NCI-H146 treated with DMSO at 0.1 percent for 48 hours (cell line): ENCODE measurements around the gene SLC7A11.

Source experiments
- DNase-seq: peaks from one replicate; lab custom pipeline; 2025; ENCODE audit not compliant: unreplicated experiment; lab: John Stamatoyannopoulos, UW

Gene SLC7A11

DNA sequence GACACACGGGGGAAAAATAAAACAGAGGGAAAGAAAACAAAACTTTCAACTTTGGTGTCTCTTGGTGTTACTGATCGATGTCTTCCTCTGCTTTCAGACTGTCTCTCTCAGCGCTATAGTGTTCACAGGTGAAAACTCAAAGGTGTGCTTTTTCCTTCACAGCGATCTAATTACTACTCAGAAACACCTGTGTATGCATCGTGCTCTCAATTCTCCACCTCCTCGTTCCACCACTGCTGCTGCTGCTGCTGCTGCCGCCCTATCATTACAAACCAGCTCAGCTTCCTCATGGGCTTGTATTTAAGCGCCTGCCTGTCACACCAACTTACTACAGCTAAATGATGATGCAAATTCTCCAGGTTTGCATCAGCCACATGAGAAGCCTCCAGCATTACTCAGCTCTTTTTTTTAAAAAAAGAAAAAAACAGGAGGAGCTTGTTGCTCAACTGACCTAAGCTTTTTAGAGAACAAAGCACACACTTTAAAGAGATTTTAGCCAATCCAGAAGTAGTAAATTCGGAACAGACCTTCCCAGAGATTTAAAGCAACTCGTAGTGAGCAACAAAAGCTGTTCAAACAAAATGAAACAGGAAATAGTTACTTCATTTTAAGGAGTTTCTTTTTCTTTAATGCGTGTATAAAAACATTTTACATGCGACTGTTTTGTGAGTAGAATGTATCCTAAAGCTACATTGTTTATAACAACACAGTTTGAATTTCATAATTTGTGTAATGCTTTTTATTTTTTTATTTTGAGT lies at the start of gene SLC7A11:
Gene SLC7A11 (minus strand): TSS at position 274 of the 758 bp plus-strand sequence. CDS start 280 bp downstream, outside the sequence.
- peak; percentile 96 for DNase-seq

- DNase-seq = no peak
Measured at GRCh38 chr4:138291431-138291830, 49.3 kb upstream of the SLC7A11 start.

DNA sequence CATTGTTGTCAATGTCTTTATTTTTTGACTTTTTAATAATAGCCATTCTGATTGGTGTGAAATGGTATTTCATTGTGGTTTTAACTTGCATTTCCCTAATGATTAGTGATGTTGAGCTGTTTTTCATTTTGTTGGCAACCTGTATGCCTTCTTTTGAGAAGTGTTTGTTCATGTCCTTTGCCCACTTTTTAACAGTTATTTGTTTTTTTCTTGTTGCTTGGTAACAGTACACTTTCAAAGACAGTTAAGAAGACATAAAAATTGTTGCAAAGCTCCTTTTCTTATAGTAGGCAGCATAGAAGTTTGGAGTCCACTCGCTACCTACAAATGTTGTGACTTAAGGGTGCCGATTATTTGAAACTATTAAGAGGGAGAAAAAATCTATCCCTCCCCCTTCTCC lies 48.7 kb upstream of the SLC7A11 start:
- no peak for DNase-seq

DNA sequence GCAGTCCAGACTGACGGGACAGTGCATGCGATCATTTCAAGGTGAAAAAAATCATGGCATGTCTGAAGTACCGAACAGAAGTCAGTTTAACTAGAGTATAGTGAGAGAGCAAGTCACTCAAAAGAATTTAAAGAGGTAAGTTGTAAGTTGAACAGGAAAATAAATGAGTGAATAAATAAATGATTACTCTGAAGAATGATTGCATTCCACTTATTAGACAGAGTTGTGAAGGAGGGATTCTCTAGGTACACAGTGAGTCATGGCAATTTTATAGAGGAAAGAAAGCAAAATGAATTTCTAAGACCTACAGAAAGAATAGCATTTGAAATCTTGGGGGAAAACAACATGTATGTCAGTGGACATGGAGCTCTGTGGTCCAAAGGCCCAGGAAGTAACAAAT lies 37.1 kb upstream of the SLC7A11 start:
- DNase-seq = no peak

DNA sequence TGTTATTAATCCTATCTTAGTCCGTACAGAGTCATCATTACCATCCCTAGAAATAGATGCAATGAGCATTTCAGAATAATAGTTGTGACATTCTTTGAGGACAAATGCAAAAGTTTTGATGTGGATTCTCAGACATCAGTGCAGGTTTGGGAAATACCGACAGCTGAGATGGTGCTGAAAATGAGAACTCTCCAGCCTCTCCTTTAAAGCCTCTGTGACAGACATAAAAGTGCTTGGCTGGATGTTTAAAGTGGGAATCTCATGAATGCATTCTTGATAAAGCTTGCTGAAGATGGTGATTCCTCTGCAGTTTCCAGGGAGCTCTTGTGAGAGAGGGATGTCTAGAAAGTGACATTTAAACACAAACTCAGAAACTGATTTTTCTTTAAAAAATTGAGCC lies 35.0 kb upstream of the SLC7A11 start:
- no peak for DNase-seq

DNA sequence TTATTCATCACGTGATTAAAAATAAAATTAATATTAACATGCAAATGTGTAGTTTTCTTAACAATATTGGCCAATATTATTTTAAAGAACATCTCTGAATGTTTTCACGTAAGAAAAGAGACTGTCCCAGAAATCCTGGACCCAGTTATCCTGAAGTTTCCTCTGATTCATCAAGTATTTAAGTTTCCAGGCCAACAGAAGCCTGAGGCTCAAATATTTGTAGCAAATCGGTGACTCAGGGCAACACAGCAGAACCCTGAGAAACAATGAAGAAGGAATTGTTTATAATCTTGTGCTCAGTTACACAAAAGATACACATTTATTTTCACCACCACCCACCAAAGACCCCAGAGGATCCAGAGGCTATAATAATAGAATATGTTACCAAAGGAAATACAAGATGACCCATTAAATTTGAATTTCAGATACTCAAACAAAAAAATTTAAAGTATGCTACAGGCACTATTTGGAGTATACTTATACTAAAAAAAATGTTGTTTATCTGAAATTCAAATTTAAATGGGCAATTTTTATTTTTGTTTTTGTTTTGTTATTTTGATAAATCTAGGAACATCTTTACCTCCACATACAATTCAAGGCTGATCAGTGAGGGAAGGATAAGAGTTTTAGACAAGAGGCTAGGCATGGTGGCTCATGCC lies 33.9 kb upstream of the SLC7A11 start:
- no peak for DNase-seq

GRCh38 chr4:138275216-138275615 lies 33.1 kb upstream of the SLC7A11 start:
- DNase-seq = no peak

DNA sequence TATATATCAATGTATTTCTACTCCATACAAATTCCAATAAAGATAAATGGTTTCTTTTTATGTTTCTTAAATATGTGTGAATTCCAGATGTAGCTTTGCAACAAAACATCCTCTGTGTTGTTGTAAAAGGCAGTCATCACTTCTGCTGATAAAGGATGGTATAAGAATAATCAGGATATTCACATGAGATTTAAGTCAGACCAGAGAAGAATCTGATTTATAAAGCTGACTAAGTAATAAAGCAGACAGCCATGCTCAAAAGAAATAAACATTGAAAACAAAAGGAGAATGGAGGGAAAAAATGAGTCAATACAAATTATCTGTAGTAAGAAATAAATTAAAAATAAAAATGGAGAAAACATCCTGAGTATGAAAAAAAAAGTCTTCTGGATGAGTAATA lies 27.0 kb upstream of the SLC7A11 start:
- no peak for DNase-seq

- no peak for DNase-seq
Measured at GRCh38 chr4:138267835-138268234, 25.7 kb upstream of the SLC7A11 start.

- DNase-seq = no peak
Measured at GRCh38 chr4:138266948-138267347, 24.8 kb upstream of the SLC7A11 start.

- DNase-seq = no peak
Measured at GRCh38 chr4:138263247-138263816, 21.2 kb upstream of the SLC7A11 start.

GRCh38 chr4:138262469-138262868 lies 20.3 kb upstream of the SLC7A11 start:
- DNase-seq = no peak

GRCh38 chr4:138262030-138262429 lies 19.9 kb upstream of the SLC7A11 start:
- DNase-seq = no peak

GRCh38 chr4:138259824-138260223 lies 17.7 kb upstream of the SLC7A11 start:
- no peak for DNase-seq

- DNase-seq = no peak
Measured at GRCh38 chr4:138259271-138259670, 17.1 kb upstream of the SLC7A11 start.

- DNase-seq = no peak
Measured at GRCh38 chr4:138256608-138257007, 14.5 kb upstream of the SLC7A11 start.

DNA sequence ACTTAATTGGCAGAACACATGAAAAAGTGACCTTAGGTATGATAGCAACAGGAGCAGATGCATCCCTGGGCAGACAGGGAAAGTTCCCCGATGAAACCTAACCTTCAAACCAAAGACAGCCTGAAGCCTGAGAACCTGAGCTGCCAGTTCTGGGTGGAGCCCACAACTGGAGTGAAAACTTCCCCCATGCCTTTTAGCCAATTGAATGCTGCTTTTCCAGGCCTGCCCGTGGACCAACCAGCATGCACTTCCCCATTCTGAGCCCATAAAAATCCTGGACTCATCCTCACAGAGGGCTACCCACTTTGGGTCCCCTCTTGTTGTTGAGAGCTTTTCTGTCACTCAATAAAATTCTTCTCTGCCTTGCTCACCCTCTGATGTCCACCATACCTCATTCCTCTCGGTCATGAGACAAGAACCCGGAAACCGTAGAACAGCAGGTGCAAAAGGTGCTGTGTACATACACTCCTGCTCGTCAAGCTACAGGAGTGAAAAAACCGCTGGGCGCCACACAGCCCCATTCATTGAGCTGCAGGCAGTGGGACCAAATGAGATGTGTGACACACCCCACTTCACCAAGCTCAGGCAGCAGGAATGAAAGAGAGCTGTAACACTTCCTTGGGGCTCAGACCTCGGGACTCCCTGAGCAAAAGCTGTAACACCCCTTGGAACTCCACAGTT lies 13.9 kb upstream of the SLC7A11 start:
- no peak for DNase-seq

GRCh38 chr4:138252551-138252950 lies 10.4 kb upstream of the SLC7A11 start:
- DNase-seq = no peak

GRCh38 chr4:138251938-138252337 lies 9.8 kb upstream of the SLC7A11 start:
- DNase-seq = no peak

DNA sequence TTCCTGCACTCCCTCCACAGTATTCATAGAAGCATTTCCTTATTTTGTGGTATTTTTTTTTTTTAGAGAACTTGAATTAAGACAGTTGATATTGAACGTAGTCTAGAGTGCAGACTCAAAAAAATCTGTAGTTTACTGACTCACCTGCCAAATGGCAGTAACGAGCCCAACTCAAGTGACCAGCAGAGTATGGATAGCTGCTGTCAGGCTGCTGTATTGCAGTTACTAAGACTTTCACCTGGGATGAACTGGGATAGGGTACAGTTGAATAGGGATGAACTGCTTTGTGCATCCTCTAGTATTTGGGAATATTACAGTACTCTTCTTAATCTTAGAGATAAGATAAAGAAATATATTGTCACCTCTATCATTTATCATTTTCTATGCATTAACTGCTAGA lies 7.0 kb upstream of the SLC7A11 start:
- no peak for DNase-seq

GRCh38 chr4:138248058-138248457 lies 5.9 kb upstream of the SLC7A11 start:
- no peak for DNase-seq

GRCh38 chr4:138247643-138248042 lies 5.5 kb upstream of the SLC7A11 start:
- no peak for DNase-seq
